D721Med (cell line): ENCODE results near the gene TMEM178B.

Source experiments
- DNase-seq: peaks from one replicate; pipeline ENCODE4 v3.0.0; 2011; ENCODE audit warnings: low spot score; ENCODE audit not compliant: insufficient read length
- FAIRE-seq: peaks from 2 replicates; lab custom pipeline; 2011; peaks lifted over from hg19 to GRCh38; lab: Jason Lieb, UNC
- CTCF ChIP-seq: IDR thresholded peaks from 2 replicates; pipeline ENCODE4 v1.5.1; 2012; ENCODE audit warnings: mild to moderate bottlenecking, control low read depth; ENCODE audit not compliant: insufficient read depth; ENCODE audit errors: missing control alignments

TMEM178B gene

GRCh38 chr7:141410353-141411000 lies 336.6 kb downstream of the TMEM178B start:
- no peak for DNase-seq
- FAIRE-seq = no peak
- no peak for TF ChIP-seq CTCF

- DNase-seq (no peak), FAIRE-seq (no peak)
- no peak for TF ChIP-seq CTCF
Measured at GRCh38 chr7:141411133-141411532, 337.3 kb downstream of the TMEM178B start.

- no peak for TF ChIP-seq CTCF
- no peak for DNase-seq
- FAIRE-seq = no peak
Measured at GRCh38 chr7:141415999-141416398, 342.1 kb downstream of the TMEM178B start.

DNA sequence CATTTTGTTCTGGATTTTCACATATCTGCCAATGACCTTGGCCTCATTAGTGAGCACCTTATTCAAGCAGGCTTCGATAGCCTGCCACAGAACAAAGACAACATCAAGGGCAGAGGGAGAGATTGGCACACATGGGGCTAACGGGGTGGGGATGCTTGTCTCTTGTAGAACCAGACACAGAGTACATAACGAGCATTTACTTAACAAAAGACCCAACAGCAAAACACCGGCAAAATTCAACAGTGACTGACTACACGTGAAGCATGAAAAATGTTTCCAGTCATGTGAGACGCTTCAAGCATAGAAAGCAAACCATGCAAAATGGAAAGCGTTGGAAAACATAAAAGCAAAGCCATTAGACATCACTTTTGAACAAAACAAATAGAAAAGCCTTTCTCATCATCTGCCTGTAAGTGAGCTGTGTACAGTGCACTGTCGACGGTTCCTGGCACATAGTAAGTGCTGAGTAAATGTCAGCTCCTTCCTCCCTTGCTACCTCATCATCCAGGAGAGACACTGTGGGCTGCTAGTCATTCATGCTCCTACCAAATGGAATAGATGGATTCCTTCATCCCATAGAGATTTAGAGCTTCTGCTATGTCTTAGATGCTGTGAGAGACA lies 342.9 kb downstream of the TMEM178B start:
- FAIRE-seq = no peak
- TF ChIP-seq CTCF = no peak
- DNase-seq = no peak

GRCh38 chr7:141417506-141417905 lies 343.6 kb downstream of the TMEM178B start:
- no peak for FAIRE-seq
- no peak for TF ChIP-seq CTCF
- no peak for DNase-seq

- no peak for TF ChIP-seq CTCF
- DNase-seq = no peak
- no peak for FAIRE-seq
Measured at GRCh38 chr7:141418066-141418465, 344.2 kb downstream of the TMEM178B start.

DNA sequence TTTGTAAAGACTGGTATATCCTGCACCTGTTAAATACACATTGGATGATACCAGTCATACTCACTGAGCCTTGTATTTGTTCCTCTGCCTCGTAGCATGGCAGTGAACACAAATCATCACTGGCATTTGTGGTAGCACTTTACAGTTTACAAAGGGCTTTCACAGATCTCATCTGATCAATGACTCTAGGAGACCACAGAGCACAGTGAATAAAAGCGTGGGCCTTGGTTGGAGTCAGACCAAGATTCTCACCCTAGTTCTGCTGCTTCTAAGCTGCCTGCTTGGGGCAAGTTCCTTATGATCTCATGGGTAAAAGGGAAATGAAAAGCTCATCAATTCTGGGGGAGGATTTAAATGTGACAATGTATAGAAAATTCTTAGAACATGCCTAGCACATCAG lies 347.4 kb downstream of the TMEM178B start:
- no peak for DNase-seq
- no peak for TF ChIP-seq CTCF
- no peak for FAIRE-seq
